HG02870 (cell line): ENCODE results near the gene GPR142.
"Not testable (repeated sequence)": the region's sequence is repeated elsewhere in the genome, so short reads cannot be mapped to it uniquely, and the experiment has no call there.

Experiments used
- ATAC-seq: cut with Tn5 transposase; IDR thresholded peaks from one replicate; pipeline ENCODE4 v1.9.1; 2021; ENCODE audit warnings: mild to moderate bottlenecking, moderate library complexity; ENCODE audit not compliant: unreplicated experiment

GPR142 gene

GRCh38 chr17:74390680-74391653, 23.7 kb downstream of the GPR142 start:
- ATAC-seq = no peak

DNA sequence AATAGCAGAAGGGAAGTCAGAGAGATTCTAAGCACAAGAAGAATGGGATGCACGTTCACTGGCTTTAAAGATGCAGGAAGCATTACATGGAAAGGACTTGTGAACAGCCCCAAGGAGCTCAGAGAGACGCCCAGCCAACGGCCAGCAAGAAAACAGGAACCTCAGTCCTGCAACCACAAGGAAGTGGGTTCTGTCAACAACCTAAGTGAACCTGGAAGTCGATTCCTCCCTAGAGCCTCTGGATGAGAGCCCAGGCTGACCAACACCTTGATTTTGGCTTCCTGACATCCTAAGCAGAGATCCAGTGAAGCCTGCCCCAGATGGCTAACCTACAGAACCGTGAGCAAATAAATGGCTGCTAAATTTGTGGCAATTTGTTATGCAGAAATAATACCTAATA, 24.5 kb downstream of the GPR142 start:
- ATAC-seq = no peak

- ATAC-seq = no peak
These were observed 25.5 kb downstream of the GPR142 start for GRCh38 chr17:74392848-74393247.

GRCh38 chr17:74393346-74393942, 26.1 kb downstream of the GPR142 start:
- ATAC-seq = no peak

GRCh38 chr17:74394275-74394950, 27.1 kb downstream of the GPR142 start:
- no peak for ATAC-seq

DNA sequence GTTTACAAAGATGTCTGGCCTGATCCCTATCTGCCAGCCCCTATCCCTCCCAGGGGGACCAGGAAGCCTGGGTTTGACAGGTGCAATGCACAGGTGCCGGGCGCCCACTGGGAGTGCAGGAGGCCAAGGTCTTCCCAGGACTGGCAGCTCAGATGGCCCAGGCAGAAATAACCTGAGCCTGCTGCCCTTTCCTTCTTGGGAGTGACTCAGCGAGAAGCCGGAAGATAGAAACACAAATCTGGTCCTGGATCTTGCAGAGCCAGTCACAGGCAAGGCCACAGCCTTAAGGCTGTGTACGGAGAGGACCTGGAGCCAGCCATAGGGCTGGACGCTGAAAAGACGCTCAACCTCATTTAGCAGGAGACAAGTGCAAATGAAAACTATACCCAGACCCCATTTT, 27.7 kb downstream of the GPR142 start:
- ATAC-seq = no peak

- ATAC-seq = no peak
These were observed 29.3 kb downstream of the GPR142 start for GRCh38 chr17:74396567-74396966.

DNA sequence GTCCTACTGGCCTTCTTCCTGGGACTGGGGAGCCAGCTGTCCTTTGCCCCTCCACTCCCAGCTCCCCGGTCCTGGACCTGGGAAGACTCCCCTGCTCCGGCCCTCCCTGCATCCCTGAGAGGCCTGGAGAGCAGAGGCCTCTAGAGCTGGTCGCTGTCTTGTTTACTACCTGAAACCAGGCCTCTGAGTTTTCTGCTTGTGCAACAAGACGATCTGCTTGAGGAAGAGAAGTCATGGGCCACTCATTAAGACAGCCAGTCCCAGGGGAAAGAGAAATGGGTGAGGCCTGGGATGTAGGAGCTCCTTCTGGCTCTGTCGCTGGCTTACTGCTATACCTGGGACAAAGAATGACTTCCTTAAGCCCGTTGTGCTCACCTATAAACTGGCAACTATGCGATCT, 34.7 kb downstream of the GPR142 start:
- no peak for ATAC-seq

DNA sequence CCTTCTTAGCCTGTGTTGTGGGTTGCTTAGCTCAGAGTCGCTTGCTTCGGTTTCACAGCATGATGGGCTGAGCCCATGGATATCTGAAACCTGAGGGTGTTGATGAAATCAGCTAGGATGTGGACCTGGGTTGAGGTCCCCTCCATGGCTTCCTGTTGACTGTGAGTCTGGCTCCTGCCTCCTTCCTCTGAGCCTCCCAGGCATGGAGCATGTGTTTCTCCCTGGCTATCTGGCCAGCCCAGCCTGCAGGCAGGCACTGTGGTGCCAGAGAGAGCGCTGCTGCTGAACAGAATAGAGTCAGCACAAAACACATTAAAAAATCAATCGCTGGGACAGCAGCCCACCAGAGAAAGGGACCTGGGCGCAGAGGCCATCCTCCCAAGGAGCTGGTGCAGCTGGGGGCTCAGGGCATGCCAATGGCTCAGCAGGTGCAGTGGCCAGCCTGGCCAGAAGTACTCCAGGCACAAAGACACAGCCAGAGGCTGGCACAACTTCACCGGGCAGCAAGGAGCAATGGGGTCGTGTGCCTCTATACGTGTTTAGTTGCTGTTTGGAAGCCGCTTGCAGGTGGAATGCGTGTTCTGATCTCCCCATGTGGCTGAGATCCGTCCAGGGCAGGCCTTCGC, 36.3 kb downstream of the GPR142 start:
- ATAC-seq = no peak

DNA sequence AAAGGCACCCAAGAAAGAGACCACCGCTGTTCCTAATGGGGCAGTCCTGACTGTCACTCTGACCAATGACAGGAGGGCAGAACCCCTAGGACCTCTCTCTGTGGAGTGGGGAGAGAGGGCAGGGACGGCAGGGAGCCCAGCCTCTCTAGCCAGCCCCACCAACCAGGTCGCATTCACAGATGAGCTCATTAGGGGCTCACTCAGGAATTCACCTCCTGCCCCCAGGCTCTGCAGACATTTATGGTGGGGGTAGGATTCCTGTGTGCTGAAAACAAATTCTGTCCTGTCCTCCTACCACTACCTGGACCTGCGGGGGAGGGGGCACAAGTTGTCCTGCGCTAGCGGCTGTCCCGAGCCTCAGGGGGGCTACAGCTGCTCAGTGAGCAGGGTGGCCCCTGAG, 36.9 kb downstream of the GPR142 start:
- ATAC-seq = no peak

- ATAC-seq = no peak
These were observed 37.5 kb downstream of the GPR142 start for GRCh38 chr17:74404789-74405188.

GRCh38 chr17:74405311-74405710, 38.0 kb downstream of the GPR142 start:
- not testable (repeated sequence) for ATAC-seq

DNA sequence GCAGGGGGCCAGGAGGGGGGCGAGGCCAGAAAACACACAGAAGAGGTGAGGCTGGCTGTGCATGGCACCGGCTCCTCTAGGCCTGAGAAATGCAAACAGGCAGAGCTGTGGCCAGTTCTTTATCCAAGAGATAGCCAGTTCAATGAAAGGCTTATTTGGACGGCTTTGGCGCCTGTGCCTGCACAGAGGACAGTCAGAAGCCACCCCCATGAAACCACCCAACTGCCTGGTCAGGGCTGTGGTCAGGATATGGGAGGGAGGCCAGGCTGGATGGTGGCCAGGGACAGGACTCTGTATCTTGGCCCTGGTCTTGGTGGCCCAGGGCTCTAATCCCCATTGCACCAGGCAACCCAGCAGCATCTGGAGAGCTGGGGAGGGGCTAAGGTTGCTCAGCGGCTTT, 40.1 kb downstream of the GPR142 start:
- no peak for ATAC-seq

DNA sequence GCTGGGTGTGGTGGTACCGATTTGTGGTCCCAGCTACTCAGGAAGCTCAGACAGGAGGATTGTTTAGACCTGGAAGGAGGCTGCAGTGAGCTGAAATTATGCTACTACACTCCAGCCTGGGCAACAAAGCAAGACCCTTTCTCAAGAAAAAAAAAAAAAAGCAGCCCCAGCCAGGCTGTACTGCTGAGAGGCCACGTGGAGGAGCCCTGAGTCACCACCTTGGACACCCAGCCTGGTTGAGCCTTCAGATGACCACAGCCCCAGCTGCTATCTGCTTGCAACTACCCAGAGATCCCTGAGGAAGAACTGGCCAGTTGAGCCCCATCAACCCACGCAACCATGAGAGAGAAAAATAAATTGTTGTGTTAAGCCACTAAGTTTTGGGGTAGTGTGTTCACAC, 41.0 kb downstream of the GPR142 start:
- no peak for ATAC-seq

- ATAC-seq = no peak
These were observed 41.5 kb downstream of the GPR142 start for GRCh38 chr17:74408815-74409214.

DNA sequence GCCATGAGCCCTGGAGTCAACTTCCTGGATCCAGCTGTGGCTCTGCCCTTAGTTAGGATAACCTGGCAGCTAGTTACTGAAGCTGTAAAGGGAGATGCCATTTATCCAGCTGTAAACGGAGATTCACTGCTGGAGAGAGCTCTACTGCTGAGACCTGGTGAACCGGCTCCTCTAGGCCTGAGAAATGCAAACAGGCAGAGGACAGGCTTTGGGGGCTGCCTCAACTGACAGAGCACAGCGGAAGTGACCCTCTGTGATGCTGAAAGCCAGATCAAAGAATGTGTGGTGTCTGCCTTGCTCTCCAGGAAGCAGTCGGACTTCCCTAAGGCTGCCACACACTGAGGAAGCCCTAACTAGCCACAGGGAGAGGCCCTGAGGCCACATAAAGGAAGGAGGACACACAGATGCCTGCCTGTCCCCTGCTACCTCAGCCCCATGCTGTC, 42.7 kb downstream of the GPR142 start:
- ATAC-seq = no peak

- no peak for ATAC-seq
These were observed 45.3 kb downstream of the GPR142 start for GRCh38 chr17:74412581-74412980.

GRCh38 chr17:74413491-74413890, 46.2 kb downstream of the GPR142 start:
- no peak for ATAC-seq

- ATAC-seq = no peak
These were observed 47.2 kb downstream of the GPR142 start for GRCh38 chr17:74414510-74414909.

- no peak for ATAC-seq
These were observed 48.5 kb downstream of the GPR142 start for GRCh38 chr17:74415608-74416396.
